ENCODE results near the gene DUSP16.

GRCh38 chr12:12452326-12452902 is 110.2 kb downstream of the DUSP16 start:
- no peak for TF ChIP-seq CTCF (IDR thresholded peaks at IDR 0.05; ENCODE audit: borderline replicate concordance, extremely low read depth, low read length, poor library complexity, severe bottlenecking)
- TF ChIP-seq EZH2 (IDR thresholded peaks at IDR 0.05; ENCODE audit: borderline replicate concordance, low read depth, low read length, severe bottlenecking), result no peak
